Lung (tissue), 12 donors: ENCODE results near the gene MITF. TPM values are rescaled to one million over a fixed set of nuclear protein-coding genes. Genes with fewer than 3 reads are reported as not detected.

Experiments
- ATAC-seq: fragments of 200-7000 bp; cut with Tn5 transposase; one replicate; pipeline ENCODE4 v1.9.1; 2020; ENCODE audit warnings: moderate number of reproducible peaks; ENCODE audit not compliant: insufficient read depth, low FRiP score
- DNase-seq, 3 donors: peaks; one replicate each; pipeline ENCODE4 v3.0.0-alpha.2; 2013 to 2017
- H3K27ac ChIP-seq, 2 donors: one replicate each; pipeline ENCODE4 v1.5.1; 2013; ENCODE audit warnings: mild to moderate bottlenecking in 2 of 2, moderate library complexity in 2 of 2, control low read depth in 1 of 2, inconsistent platforms in 1 of 2, low read depth in 1 of 2, low read length in 1 of 2
- H3K27me3 ChIP-seq, 3 donors: one replicate each; pipeline ENCODE4 v1.5.1; 2013; ENCODE audit warnings: low read length in 2 of 3; ENCODE audit not compliant: control insufficient read depth in 3 of 3, insufficient read depth in 3 of 3
- H3K36me3 ChIP-seq, 4 donors: one replicate each; pipeline ENCODE4 v1.5.1; 2013; ENCODE audit warnings: low read length in 4 of 4, mild to moderate bottlenecking in 1 of 4, moderate library complexity in 1 of 4; ENCODE audit not compliant: control insufficient read depth in 4 of 4, insufficient read depth in 4 of 4
- H3K4me1 ChIP-seq, 5 donors: one replicate each; pipeline ENCODE4 v1.5.1; 2013; ENCODE audit warnings: low read length in 5 of 5, mild to moderate bottlenecking in 2 of 5, moderate library complexity in 1 of 5; ENCODE audit not compliant: control insufficient read depth in 5 of 5, insufficient read depth in 5 of 5
- H3K4me3 ChIP-seq: one replicate; pipeline ENCODE4 v1.5.1; 2013; ENCODE audit warnings: mild to moderate bottlenecking, control low read depth, moderate library complexity
- H3K9ac ChIP-seq, 2 donors: one replicate each; pipeline ENCODE4 v1.5.1; 2013; ENCODE audit warnings: low read length in 2 of 2, control low read depth in 1 of 2; ENCODE audit not compliant: insufficient read depth in 1 of 2
- H3K9me3 ChIP-seq, 4 donors: one replicate each; pipeline ENCODE4 v1.5.1; 2013; ENCODE audit warnings: low read length in 3 of 4, mild to moderate bottlenecking in 1 of 4, moderate library complexity in 1 of 4; ENCODE audit not compliant: control insufficient read depth in 4 of 4, insufficient read depth in 3 of 4
- CTCF ChIP-seq: IDR thresholded peaks from 2 replicates; pipeline ENCODE4 v1.5.1; 2012; ENCODE audit warnings: mild to moderate bottlenecking; ENCODE audit errors: control extremely low read depth, extremely low read depth
- WGBS, 2 donors: extraction: QIAGEN DNeasy Blood & Tissue Kit; methylation state at CpG; one replicate each; pipeline ENCODE4 v1.1.7; 2013; 5-methylcytosine and 5-hydroxymethylcytosine counted together
- polyA plus RNA-seq, 2 donors: library from polyadenylated mRNA; stranded (reverse); fragments of 200-250 nt; gene quantifications; one replicate each; pipeline ENCODE4 v1.2.1, GENCODE V29; 2013
- total RNA-seq, 2 donors: library from RNA; depleted of rRNA in 1 of 2; stranded (reverse); fragments of >200 nt in 1 of 2; gene quantifications; one replicate each; pipeline ENCODE4 v1.2.1, GENCODE V29; 2014 to 2021
- donor health status: control.
- donor health status: control.
- donor health status: Bipolar disorder and iron deficiency.
- donor health status: healthy.
- donor health status: DM: yes; HTN: yes; CAD: no.

MITF gene
- total and polyA plus RNA-seq, 4 donors: 5.0 to 28.0 (median 12.0) TPM

- Histone ChIP-seq H3K9me3 (no peaks in the 10 kb centered on the region), H3K27ac (peak overlapping the region; percentile 74 to 86), H3K27me3 (no peaks in the 10 kb centered on the region), H3K9ac (peak overlapping the region in 1 of 2 donors; percentile 37), H3K4me1 (peaks cover 2 to 29% (median 17%) of the 10 kb centered on the region in 5 donors), H3K36me3 (no peaks in the 10 kb centered on the region), H3K4me3 (peak overlapping the region; percentile 27)
- WGBS, 2 donors: 50 to 69% methylated on average over 10 of the region's 10 CpGs
- peak; percentile 47 to 81 (median 47) for DNase-seq
- peak; percentile 87 for ATAC-seq
- TF ChIP-seq CTCF: no peak
Measured at GRCh38 chr3:69865925-69866679, 126.8 kb downstream of the MITF start.

- Histone ChIP-seq H3K4me1 (peaks cover 2 to 30% (median 17%) of the 10 kb centered on the region in 5 donors), H3K4me3 (no peak overlapping the region), H3K9ac (no peak overlapping the region), H3K9me3 (no peaks in the 10 kb centered on the region), H3K36me3 (no peaks in the 10 kb centered on the region), H3K27ac (peak overlapping the region in 1 of 2 donors; percentile 72), H3K27me3 (no peaks in the 10 kb centered on the region)
- ATAC-seq (no peak), DNase-seq (peak in 1 of 3 donors; percentile 18)
- no peak for TF ChIP-seq CTCF
- 51 to 65% methylated on average over 2 of the region's 2 CpGs for WGBS, 2 donors
Measured at GRCh38 chr3:69866988-69867720, 127.9 kb downstream of the MITF start.

- Histone ChIP-seq H3K4me1 (peaks cover 2 to 27% (median 16%) of the 10 kb centered on the region in 5 donors), H3K36me3 (no peaks in the 10 kb centered on the region), H3K9me3 (no peaks in the 10 kb centered on the region), H3K4me3 (no peak overlapping the region), H3K27me3 (no peaks in the 10 kb centered on the region), H3K9ac (no peak overlapping the region), H3K27ac (peak overlapping the region in 1 of 2 donors; percentile 0)
- no peak for ATAC-seq
- no peak for DNase-seq
- TF ChIP-seq CTCF: no peak
- whole genome bisulfite sequencing, 2 donors: 74 to 82% methylated on average over 2 of the region's 2 CpGs
Measured at GRCh38 chr3:69867941-69868505, 128.8 kb downstream of the MITF start.
